Thyroid gland (tissue), 4 donors: ENCODE results near the gene NDUFA11.

Experiments
- CTCF ChIP-seq, 6 experiments: fragments of 200-600 bp in 3 of 6; fragments of 450-650 bp in 3 of 6; sonication (generic) in 3 of 6; IDR thresholded peaks; one replicate each; pipeline ENCODE4 v1.5.1; 2016 to 2019; ENCODE audit warnings: antibody characterized with exemption in 6 of 6, mild to moderate bottlenecking in 2 of 6, inconsistent platforms in 1 of 6, moderate library complexity in 1 of 6
- POLR2A ChIP-seq, 2 donors: fragments of 450-650 bp; IDR thresholded peaks; one replicate each; pipeline ENCODE4 v1.6.1; 2017; ENCODE audit warnings: antibody characterized with exemption in 2 of 2, mild to moderate bottlenecking in 2 of 2, moderate library complexity in 1 of 2

GRCh38 chr19:5952193-5953029 lies 48.8 kb upstream of the NDUFA11 start:
- no peak for TF ChIP-seq CTCF (IDR thresholded peaks at IDR 0.05)
- no peak for TF ChIP-seq POLR2A (IDR thresholded peaks at IDR 0.05)
